HG02973 (cell line): ENCODE measurements around the gene ANO7.

Source experiments
- ATAC-seq: cut with Tn5 transposase; IDR thresholded peaks from one replicate; pipeline ENCODE4 v1.9.1; 2021; ENCODE audit warnings: moderate library complexity; ENCODE audit not compliant: unreplicated experiment

The ANO7 gene, protein sequence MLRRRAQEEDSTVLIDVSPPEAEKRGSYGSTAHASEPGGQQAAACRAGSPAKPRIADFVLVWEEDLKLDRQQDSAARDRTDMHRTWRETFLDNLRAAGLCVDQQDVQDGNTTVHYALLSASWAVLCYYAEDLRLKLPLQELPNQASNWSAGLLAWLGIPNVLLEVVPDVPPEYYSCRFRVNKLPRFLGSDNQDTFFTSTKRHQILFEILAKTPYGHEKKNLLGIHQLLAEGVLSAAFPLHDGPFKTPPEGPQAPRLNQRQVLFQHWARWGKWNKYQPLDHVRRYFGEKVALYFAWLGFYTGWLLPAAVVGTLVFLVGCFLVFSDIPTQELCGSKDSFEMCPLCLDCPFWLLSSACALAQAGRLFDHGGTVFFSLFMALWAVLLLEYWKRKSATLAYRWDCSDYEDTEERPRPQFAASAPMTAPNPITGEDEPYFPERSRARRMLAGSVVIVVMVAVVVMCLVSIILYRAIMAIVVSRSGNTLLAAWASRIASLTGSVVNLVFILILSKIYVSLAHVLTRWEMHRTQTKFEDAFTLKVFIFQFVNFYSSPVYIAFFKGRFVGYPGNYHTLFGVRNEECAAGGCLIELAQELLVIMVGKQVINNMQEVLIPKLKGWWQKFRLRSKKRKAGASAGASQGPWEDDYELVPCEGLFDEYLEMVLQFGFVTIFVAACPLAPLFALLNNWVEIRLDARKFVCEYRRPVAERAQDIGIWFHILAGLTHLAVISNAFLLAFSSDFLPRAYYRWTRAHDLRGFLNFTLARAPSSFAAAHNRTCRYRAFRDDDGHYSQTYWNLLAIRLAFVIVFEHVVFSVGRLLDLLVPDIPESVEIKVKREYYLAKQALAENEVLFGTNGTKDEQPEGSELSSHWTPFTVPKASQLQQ

DNA sequence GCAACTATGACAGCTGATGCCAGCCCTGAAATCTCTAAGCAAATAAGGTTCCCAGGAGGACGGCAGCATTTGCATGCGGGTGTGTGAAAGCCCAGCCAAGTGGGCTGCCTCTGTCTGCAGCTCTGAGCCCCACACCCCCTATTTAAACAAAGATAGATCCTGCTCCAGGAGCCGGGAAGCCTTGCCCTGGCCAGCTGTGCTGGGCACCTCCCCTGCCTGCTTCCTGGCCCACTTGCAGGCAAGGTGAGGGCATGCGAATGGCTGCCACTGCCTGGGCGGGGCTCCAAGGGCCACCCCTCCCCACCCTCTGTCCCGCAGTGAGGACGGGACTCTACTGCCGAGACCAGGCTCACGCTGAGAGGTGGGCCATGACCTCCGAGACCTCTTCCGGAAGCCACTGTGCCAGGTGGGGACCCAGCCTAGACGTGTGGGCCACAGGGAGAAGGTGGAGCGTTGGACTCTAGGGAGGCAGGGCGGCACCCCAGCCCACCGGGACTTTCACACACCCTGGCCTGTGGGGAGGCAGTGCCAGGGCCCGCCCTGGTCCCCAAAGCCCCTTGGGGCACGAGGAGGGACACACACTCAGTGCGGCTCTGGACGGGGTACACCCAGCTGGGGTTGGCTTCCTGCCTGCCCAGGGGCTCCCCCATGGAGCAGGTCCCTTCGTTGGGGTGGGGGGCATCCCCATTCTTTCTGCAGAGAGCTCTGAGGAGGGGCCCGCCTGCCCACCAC, at the start of gene ANO7:
TSS of gene ANO7 (plus strand) at position 317 of the 732 bp plus-strand sequence. CDS start 1,387 bp downstream, outside the sequence.
- no peak for ATAC-seq

DNA sequence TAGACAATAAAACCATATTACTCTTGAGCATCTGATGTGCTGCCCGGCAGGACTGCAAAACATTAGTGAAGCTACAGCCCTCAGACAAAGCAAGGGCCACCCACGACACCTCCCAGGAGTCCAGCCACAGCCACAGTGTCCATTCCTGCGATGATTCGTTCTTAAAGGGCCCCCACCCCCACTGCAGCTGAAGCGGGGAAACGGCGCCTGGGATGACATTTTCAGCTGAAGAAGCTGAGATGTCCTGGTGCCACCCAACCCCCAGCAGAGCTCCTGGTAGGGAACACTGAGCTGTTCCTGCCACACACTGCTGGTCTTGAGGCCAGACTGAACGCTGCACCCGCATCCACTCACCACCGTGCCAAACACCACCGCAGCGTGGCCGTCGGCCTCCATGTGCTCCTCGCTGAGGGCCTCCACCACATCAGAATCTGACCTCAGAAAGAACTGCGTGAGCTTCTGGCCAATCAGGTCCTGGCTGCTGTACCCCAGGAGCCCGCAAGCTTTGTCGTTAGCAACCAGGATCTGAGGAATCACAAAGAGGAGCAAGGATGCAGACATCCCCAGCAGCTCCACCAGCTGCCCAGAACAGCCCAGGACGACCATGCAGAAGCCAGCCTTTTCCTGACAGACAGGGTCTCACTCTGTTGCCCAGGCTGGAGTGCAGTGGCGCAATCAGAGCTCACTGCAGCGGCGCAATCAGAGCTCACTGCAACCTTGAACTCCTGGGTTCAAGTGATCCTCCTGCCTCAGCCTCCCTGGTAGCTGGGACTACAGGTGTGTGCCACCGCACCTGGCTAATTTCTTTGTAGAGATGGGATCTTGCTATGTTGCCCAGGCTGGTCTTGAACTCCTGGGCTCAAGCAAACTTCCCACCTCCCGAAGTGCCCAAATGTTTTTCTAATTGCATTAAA, 48.7 kb upstream of the ANO7 start:
- no peak for ATAC-seq

DNA sequence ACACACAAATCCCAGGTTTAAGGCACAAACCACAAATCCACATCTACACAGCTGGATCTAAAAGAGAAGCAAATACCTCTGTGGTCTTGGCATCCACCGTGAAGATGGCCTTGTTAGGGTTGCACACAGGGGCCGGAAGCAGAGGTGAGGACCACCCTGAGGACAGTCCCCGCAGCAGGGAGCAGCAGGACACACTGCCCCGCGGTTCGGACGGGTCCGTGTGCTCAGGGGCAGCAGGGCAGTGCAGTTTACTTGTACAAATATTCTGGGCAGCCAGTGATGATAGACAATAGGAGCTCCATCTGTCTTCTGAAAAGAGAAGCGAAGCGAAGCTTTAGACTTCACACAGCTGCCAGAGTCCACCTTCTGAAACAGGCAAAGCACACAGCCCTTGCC, 48.0 kb upstream of the ANO7 start:
- no peak for ATAC-seq

DNA sequence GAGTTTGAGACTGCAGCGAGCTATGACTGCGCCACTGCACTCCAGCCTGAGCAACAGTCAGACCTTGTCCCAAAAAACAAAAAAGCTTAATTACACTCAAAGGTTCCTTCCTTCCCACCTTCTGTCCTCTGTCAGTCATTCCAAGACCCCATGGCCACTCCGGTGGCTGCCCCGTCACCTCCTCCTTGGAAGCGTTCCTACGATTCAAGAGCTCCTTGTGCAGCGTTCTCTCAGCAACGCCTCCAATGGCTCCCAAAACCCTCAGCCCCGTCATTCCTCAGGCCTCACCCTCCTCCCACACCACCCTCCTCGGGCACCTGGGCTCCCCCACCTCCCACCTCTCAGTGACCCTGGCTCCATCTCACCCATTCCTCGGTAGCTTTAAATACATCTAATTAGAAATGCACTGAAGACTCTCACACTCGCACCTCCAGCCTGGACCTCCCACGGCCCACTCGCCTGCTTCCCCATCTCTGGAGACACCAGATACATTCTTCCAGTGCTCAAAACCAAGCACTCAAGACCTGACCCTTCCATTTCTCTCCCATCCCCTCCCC, 47.2 kb upstream of the ANO7 start:
- no peak for ATAC-seq

DNA sequence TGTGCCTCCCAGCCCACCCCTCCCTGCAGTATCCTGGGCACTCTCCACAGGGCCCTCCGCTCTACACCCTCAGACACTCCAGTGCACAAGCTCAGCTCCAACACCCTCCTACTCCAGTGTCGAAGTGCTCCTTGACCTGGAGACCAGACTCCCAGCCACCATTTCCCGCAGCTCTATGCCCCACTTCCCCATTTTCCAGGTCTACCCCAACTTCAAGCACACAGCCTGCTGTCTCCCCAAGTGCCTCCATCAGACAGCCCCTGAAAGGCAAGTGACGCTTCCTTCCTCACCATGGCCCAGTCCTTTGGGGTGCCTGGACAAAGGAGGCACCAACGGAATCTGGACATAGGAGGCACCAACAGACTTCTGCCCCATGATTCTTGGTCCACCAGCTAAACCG, 46.4 kb upstream of the ANO7 start:
- ATAC-seq = no peak

DNA sequence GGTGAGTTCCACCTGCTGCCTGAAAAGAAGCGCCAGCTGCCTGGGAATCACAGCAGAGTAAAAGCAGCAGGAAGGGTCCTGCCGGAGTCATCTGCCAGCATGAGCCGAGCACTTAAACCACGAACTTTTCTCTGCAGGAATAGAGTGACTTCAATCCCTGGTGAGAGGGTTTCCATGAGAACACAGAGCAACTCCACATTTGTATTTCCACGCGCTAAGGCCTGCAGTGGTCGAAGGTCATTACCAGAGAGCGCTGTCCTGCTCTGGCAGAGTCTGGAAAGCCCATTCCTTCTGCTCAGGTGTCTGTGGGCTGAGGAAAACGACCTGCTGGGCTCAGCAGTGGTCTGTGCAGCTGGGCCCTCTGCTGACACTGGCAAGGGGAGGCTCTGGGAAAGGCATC, 45.9 kb upstream of the ANO7 start:
- ATAC-seq = no peak

DNA sequence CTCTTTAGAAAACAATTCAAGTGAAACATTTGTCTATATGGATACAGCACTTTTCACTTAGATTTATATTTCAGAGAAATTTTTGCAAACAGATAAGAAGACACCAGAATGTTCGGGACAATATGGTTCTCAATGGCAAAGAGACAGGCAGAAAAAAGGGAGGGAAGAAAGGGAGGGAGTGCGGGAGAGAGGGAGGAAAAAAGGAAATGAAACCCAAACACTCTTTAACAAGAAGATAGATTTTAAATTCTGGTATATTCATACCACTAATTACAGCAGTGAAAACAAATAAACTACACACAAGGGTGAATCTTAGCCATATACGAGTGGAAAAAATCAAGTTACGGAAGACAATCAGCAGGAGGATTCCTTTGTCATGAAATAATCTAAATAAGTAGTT, 42.2 kb upstream of the ANO7 start:
- ATAC-seq = no peak

DNA sequence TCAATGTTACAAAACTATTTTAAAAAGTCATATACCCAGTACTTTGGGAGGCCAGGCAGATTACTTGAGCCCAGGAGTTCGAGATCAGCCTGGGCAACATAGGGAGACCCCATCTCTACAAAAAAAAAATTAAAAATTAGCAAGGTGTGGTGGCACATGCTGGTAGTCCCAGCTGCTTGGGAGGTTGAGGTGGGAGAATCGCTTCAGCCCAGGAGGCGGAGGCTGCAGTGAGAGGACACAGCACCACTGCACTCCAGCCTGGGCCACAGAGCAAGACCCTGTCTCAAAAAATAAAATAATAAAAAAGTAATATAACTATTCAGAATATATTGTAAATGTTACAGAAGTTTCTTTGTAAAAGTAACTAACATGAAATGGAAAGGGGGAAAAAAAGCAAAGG, 41.1 kb upstream of the ANO7 start:
- no peak for ATAC-seq

DNA sequence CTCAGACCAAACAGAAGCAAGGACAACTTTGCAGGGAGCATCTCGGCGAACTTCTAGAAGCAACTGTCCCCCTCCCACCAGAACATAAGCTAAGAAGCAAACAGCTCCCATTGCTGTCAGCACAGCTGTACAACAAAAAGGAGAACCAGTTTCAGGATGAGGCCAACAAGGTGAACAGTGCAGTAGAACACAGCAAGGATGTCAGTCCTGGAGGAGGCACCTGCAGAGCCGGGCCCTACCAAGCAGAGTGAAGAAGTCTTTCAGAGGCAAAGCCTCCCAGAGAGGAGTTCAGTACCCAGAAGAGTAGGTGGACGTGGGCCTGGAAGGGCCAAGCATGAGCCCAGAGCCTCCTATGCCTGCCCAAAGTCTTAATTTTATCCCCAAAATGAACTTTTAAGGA, 40.2 kb upstream of the ANO7 start:
- ATAC-seq = no peak

DNA sequence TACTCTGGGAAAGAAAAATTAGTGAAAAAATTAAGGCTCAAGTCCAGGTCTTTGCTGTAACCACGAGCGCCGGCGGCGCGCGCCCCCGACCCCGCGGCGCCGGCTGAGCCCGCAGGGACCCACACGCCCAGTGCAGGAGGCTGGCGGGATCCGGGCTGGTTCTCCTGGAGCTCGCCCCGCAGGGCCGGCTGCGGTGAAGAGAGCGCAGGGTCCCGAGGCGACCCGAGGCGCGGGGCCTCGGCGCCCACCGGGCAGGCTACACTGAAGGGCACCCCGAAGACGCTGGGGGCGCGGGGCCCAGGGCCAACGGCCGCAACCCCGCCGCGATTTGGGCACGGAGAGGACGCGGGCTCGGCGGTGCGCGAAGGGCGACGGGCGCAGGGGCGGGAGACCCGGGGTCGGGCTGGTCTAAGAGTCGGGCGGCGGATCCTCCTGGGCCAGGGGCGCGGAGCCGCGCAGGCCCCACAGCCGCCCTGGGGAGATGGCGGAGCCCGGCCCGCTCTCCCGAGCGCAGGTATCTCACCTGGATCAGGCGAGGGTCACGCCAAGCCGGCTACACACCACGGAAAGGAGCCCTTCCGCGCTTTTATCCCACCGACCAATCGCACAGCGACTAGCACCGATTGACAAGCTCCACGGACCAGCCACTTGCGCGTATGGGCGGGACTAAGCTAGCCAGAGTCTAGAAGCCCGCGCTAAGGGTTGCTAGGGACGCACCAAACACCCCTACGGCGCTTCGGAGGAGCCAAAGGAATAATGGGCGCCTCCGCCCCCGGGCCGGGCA, 39.4 kb upstream of the ANO7 start, which contains the start of gene PASK:
TSS of gene PASK (minus strand) at position 582 of the 784 bp plus-strand sequence. CDS start 6,440 bp downstream, outside the sequence.
- ATAC-seq = peak; percentile 71

DNA sequence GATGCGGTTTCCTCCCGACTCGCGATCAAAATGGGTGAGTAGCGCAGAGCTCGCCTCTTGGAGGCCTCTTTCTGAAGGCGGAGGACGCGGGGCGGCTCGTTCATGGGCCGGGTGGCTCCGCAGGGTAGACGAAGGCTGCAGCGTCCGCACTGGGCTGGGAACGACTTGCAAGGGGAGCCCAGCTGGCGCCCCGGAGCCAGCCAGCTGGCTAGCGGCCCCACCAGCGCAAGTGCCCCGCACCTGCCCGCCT, 38.9 kb upstream of the ANO7 start:
- peak; percentile 4 for ATAC-seq

DNA sequence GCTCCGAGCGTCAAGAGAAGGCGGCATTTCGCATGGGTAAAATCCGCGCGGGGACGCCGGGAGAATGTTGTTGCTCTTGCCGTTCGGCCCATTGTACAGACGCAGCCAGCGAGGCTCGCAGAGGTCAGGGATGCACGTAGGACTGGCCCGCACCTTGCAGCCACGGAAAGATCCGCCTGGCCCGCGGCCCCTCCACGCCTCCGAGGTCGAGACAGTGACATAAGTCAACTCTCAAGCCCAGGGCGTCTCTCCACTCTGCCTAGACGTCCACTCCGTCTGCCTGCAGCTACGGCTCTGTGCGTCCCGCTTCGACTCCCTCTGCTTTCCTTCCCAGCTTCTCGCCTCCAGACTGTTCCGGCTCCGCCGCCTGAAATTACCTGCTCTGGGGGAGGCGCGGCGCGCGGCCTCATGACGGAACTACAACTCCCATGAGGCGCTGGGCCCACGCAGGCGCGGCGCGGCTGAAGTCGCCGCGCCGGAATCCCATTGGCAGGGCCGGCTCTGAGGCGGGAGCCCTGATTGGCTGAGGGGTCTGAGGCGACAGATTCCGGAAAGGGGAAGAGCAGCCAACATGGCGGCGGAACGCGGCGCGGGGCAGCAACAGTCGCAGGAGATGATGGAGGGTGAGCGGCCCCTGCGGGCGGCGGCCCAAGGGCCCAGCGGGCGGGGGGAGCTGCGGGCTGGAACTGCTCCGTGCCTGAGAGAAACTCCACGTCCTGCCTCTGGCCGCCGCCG, 38.4 kb upstream of the ANO7 start, which contains the start of gene PPP1R7:
TSS of gene PPP1R7 (plus strand) at position 543 of the 735 bp plus-strand sequence. CDS start at position 572, 29 bp downstream.
- ATAC-seq = peak; percentile 68

DNA sequence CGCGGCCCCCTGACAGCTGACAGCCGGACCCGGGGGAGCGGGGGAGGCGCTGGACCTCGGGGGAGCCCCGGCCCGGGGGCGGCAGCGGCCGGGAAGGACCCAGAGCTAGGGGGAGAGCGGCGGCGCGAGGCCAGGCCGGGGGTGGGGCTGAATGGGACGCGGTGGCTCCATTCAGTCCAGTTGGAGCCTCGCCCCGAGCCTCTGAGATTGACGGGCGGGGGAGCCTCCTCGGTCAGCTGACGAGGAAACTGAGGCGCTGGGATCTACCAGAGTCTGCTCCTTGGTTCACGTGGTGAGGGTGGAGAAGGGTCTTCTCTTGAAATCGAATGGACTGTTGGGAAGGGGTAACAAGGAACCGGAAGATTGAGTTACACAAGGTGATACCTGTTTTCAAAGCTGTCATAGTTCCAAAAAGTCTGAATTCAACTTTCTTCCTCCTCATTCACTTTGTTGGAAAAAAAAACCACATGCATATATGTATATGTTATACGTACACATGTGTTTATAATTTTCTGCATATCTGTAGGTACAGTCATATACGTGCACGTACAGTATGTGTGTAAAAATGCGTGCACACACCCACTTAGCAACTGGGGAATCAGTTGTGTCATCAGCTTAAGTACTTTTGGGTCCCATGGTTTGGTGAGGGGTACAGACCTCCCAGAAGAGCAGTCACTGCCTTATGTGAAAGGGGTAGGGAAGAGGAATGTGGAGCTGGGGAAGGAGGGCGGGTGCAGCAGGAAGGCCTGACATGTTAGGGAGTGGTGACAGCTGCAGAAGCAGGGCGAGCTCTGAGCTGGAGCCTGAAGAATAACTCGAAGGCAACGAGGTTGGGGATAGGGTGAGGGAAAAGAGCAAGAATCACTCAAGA, 37.6 kb upstream of the ANO7 start:
- ATAC-seq = no peak

DNA sequence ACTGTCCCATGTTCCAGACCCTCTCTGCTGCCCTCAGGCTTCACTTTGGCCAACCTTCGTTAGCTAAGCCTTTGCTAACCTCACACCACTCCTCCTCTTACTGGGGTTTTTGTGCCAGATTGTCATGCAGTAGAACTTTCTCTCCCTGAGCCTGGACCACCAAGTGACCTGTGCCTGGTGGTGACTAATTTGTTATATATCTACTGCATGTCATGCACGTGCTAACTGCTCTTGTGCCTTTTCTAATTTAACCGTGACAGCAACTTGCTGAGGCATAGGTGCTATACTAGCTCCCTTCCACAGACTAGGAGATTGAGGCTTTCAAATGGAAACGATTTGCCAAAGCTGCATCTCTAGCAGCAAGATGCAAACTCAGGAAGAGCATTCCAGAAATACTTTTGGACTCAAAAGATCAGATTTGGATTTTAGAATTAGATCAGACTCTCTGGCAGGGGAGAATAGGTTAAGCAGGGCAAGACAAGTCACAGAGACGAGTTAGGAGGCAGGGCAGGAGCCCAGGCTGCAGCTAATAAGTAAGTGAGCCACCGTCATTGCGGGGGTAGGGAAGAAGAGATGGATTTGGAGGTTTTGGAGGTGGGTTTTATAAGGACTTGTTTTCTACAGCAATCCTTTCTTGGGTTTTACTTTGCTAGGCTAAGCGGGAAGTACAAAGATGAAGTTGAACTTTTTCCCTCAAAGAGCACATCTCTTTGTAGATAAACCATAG, 36.4 kb upstream of the ANO7 start:
- no peak for ATAC-seq

DNA sequence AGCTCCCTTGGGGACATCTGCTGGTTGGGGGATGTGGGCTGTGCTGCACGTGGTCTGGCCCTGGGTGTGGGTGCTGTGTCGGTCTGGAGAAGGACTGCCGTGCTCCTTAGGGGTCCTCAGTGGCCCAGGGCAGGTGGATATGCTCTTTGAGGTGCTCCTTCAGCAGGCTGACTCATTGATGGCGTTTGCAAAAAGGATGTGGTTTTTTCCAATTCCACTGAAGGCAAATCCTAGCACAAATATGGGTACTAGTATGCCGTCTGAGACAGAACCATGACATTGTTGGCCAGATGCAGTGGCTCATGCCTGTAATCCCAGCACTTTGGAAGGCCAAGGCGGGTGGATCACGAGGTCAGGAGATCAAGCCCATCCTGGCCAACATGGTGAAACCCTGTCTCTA, 34.9 kb upstream of the ANO7 start:
- ATAC-seq = no peak

DNA sequence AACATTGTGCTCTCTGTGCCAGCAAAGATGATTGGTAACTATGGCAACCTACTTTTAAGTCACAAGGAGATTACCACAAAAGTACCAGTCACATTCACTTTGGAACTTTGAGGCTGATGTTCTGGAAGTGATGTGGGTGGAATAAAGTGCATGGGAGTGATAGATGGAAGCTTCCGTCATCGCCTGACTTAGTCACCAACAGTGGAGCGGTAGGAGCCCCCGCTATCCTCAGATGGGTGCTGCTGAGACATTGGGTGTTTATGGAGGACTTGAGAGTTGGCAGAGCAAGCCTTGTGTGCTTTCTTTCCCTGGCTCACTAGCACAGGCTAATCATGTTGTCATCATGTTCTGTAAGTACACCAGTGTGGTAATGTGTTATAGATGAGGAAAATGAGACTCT, 33.6 kb upstream of the ANO7 start:
- ATAC-seq = no peak

DNA sequence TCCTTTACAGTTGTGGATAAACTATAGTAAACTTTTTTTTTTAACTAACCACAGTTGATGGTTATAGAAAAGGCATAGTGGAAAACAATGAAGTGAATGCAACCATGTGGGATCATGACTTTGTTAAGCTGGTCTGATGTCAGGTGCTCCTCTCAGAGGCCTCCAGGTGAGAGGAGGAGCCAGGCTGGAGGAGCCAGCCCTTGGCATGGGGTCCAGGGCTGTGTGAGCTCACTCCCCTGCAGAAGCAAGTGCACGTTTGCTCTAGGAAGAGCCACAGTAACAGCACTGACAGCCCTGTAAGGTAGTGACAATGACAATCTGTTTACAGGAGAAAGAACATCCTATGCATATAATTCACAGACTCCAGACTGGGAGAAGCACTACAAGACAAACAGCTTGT, 32.5 kb upstream of the ANO7 start:
- ATAC-seq = no peak
